WTC11 (cell line): ENCODE data around the gene CHTOP. TPM values are rescaled to one million over a fixed set of nuclear protein-coding genes. Genes with fewer than 3 reads are reported as not detected.

Experiments used
- ATAC-seq: fragments of 200-7000 bp; cut with Tn5 transposase; 2 replicates; pipeline ENCODE4 v1.10.0; 2021; ENCODE audit warnings: mild to moderate bottlenecking, moderate library complexity
- CTCF ChIA-PET: fragments of 300-600 bp; sonication (Branson Sonifier 250); formaldehyde crosslinking; loops from one replicate; lab custom pipeline; 2021; ENCODE audit warnings: antibody characterized with exemption; lab: Charles Lee
- POLR2A ChIA-PET: fragments of 350-600 bp; sonication (Branson Sonifier 250); formaldehyde crosslinking; loops from one replicate; lab custom pipeline; 2021; ENCODE audit warnings: antibody characterized with exemption; lab: Charles Lee
- DNase-seq: peaks from one replicate; pipeline ENCODE4 v3.0.0; 2021; ENCODE audit warnings: low spot score
- H3K27ac Mint-ChIP-seq: 2 replicates; pipeline ENCODE4 v1.8.0; 2021; ENCODE audit warnings: mixed read lengths
- H3K27me3 Mint-ChIP-seq: 2 replicates; pipeline ENCODE4 v1.8.0; 2021; ENCODE audit warnings: low read depth, mild to moderate bottlenecking, moderate library complexity, mixed read lengths
- H3K36me3 Mint-ChIP-seq: 2 replicates; pipeline ENCODE4 v1.8.0; 2021; ENCODE audit warnings: mixed read lengths
- H3K4me1 Mint-ChIP-seq: 2 replicates; pipeline ENCODE4 v1.8.0; 2022; ENCODE audit warnings: mixed read lengths
- H3K4me3 Mint-ChIP-seq: 2 replicates; pipeline ENCODE4 v1.8.0; 2021; ENCODE audit warnings: mild to moderate bottlenecking, moderate library complexity, mixed read lengths
- H3K9me3 Mint-ChIP-seq: 2 replicates; pipeline ENCODE4 v1.8.0; 2021; ENCODE audit warnings: mixed read lengths
- CBFB ChIP-seq: sonication (generic); formaldehyde crosslinking; IDR thresholded peaks from 2 replicates; pipeline ENCODE4 v1.8.1; 2022; ENCODE audit warnings: mild to moderate bottlenecking, low read depth, missing genetic modification reagents
- IRF2 ChIP-seq: sonication (generic); formaldehyde crosslinking; IDR thresholded peaks from 2 replicates; pipeline ENCODE4 v1.8.0; 2022; ENCODE audit warnings: low read depth, missing genetic modification reagents, borderline replicate concordance
- NFATC4 ChIP-seq: fragments of 250-450 bp; sonication (Bioruptor Pico); IDR thresholded peaks from 2 replicates; pipeline ENCODE4 v1.9.0; 2021; ENCODE audit warnings: mild to moderate bottlenecking
- NFE2L1 ChIP-seq: sonication (generic); formaldehyde crosslinking; IDR thresholded peaks from 2 replicates; pipeline ENCODE4 v1.8.1; 2023; ENCODE audit warnings: missing genetic modification reagents
- NFYB ChIP-seq: sonication (generic); formaldehyde crosslinking; conservative IDR thresholded peaks from 2 replicates; pipeline ENCODE4 v1.8.0; 2022; ENCODE audit warnings: low read depth, missing genetic modification reagents
- NR1H2 ChIP-seq: sonication (generic); formaldehyde crosslinking; IDR thresholded peaks from 2 replicates; pipeline ENCODE4 v1.9.0; 2021; ENCODE audit warnings: mild to moderate bottlenecking, moderate library complexity, missing genetic modification reagents
- NR3C1 ChIP-seq: sonication (generic); formaldehyde crosslinking; conservative IDR thresholded peaks from 2 replicates; pipeline ENCODE4 v1.8.1; 2023; ENCODE audit warnings: low read depth, mild to moderate bottlenecking, missing genetic modification reagents
- RELA ChIP-seq: sonication (generic); formaldehyde crosslinking; IDR thresholded peaks from 2 replicates; pipeline ENCODE4 v1.8.1; 2022; ENCODE audit warnings: missing genetic modification reagents, mild to moderate bottlenecking, borderline replicate concordance
- SMAD3 ChIP-seq: sonication (generic); formaldehyde crosslinking; IDR thresholded peaks from 2 replicates; pipeline ENCODE4 v1.8.0; 2022; ENCODE audit warnings: missing genetic modification reagents, mild to moderate bottlenecking, borderline replicate concordance
- SP1 ChIP-seq: sonication (generic); formaldehyde crosslinking; conservative IDR thresholded peaks from 2 replicates; pipeline ENCODE4 v1.8.1; 2022; ENCODE audit warnings: missing genetic modification reagents
- ZNF121 ChIP-seq: sonication (generic); formaldehyde crosslinking; IDR thresholded peaks from 2 replicates; pipeline ENCODE4 v1.8.0; 2023; ENCODE audit warnings: missing genetic modification reagents
- ZNF416 ChIP-seq: fragments of 250-450 bp; sonication (Bioruptor Pico); IDR thresholded peaks from 2 replicates; pipeline ENCODE4 v1.9.0; 2021; ENCODE audit warnings: mild to moderate bottlenecking, inconsistent platforms
- total RNA-seq: library from RNA; stranded (reverse); gene quantifications from 3 replicates; pipeline ENCODE4 v1.2.3, GENCODE V29; 2021
- TF ChIP-seq, protein P1 (sequence below): fragments of 250-450 bp; sonication (Bioruptor Pico); IDR thresholded peaks from 2 replicates; pipeline ENCODE4 v1.9.0; 2021; ENCODE audit warnings: mild to moderate bottlenecking
- TF ChIP-seq, protein P2 (sequence below): sonication (generic); formaldehyde crosslinking; IDR thresholded peaks from 2 replicates; pipeline ENCODE4 v1.8.0; 2023; ENCODE audit warnings: mild to moderate bottlenecking, missing genetic modification reagents
- TF ChIP-seq, protein P3 (sequence below): fragments of 250-450 bp; sonication (Bioruptor Pico); conservative IDR thresholded peaks from 2 replicates; pipeline ENCODE4 v1.9.0; 2021; ENCODE audit warnings: mild to moderate bottlenecking
- TF ChIP-seq, protein P4 (sequence below): sonication (generic); formaldehyde crosslinking; IDR thresholded peaks from 2 replicates; pipeline ENCODE4 v1.8.1; 2022; ENCODE audit warnings: mild to moderate bottlenecking, missing genetic modification reagents, moderate library complexity, borderline replicate concordance
- TF ChIP-seq, protein P5 (sequence below): sonication (generic); formaldehyde crosslinking; IDR thresholded peaks from 2 replicates; pipeline ENCODE4 v1.8.1; 2022; ENCODE audit warnings: low read depth, mild to moderate bottlenecking, moderate library complexity, missing genetic modification reagents, borderline replicate concordance
- TF ChIP-seq, protein P6 (sequence below): sonication (generic); formaldehyde crosslinking; IDR thresholded peaks from 2 replicates; pipeline ENCODE4 v1.8.1; 2023; ENCODE audit warnings: mild to moderate bottlenecking, missing genetic modification reagents, moderate library complexity
- TF ChIP-seq, protein P7 (sequence below): sonication (generic); formaldehyde crosslinking; IDR thresholded peaks from 2 replicates; pipeline ENCODE4 v1.8.0; 2022; ENCODE audit warnings: mild to moderate bottlenecking, missing genetic modification reagents
- TF ChIP-seq, protein P8 (sequence below): sonication (generic); formaldehyde crosslinking; IDR thresholded peaks from 2 replicates; pipeline ENCODE4 v1.8.1; 2023; ENCODE audit warnings: mild to moderate bottlenecking, missing genetic modification reagents

CHTOP gene
- total RNA-seq, 1 experiment from 2014 or later, result 101 TPM

DNA sequence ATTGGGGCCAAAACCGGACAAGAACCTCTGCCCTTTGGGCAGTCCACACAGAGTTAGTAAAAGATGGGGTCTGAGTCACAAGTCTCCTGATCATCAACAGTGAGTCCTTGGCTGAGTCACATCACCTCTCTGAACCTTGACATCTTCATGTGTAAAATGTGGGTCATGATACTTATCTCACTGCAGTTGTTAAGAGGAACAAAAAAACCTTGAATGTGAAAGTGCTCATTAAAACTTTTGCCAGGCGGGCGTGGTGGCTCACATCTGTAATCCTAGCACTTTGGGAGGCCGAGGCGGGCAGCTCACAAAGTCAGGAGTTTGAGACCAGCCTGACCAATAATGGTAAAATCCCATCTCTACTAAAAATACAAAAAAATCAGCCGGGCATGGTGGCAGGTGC is 36.7 kb upstream of the CHTOP start:
- no peaks in the 10 kb centered on the region for H3K9me3 Mint-ChIP-seq

More for the DNA sequence above, 36.7 kb upstream of the CHTOP start:
- H3K27me3 Mint-ChIP-seq, result no peaks in the 10 kb centered on the region
- ATAC-seq (no peak), DNase-seq (no peak)
- ChIA-PET CTCF (interaction anchor here (2.2 to 2.7 kb wide), 2 partner anchors 25 to 30 kb away, joined by 9 to 39 read pairs; partner anchors contain the start of gene S100A13), POLR2A (no interaction called here)
- peaks cover 33% of the 10 kb centered on the region for H3K4me1 Mint-ChIP-seq
- TF ChIP-seq RELA (CRISPR knock-in tag) (no peak), NFE2L1 (CRISPR knock-in tag) (no peak), ZNF416 (no peak), NR3C1 (CRISPR knock-in tag) (no peak), NR1H2 (CRISPR knock-in tag) (no peak), SP1 (CRISPR knock-in tag) (no peak), CBFB (CRISPR knock-in tag) (no peak), NFYB (CRISPR knock-in tag) (no peak), ZNF121 (CRISPR knock-in tag) (no peak), IRF2 (CRISPR knock-in tag) (no peak), NFATC4 (CRISPR knock-in tag) (no peak), SMAD3 (CRISPR knock-in tag) (no peak)
- TF ChIP-seq, protein P1, sequence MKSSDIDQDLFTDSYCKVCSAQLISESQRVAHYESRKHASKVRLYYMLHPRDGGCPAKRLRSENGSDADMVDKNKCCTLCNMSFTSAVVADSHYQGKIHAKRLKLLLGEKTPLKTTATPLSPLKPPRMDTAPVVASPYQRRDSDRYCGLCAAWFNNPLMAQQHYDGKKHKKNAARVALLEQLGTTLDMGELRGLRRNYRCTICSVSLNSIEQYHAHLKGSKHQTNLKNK, result no peak
- TF ChIP-seq, protein P2, sequence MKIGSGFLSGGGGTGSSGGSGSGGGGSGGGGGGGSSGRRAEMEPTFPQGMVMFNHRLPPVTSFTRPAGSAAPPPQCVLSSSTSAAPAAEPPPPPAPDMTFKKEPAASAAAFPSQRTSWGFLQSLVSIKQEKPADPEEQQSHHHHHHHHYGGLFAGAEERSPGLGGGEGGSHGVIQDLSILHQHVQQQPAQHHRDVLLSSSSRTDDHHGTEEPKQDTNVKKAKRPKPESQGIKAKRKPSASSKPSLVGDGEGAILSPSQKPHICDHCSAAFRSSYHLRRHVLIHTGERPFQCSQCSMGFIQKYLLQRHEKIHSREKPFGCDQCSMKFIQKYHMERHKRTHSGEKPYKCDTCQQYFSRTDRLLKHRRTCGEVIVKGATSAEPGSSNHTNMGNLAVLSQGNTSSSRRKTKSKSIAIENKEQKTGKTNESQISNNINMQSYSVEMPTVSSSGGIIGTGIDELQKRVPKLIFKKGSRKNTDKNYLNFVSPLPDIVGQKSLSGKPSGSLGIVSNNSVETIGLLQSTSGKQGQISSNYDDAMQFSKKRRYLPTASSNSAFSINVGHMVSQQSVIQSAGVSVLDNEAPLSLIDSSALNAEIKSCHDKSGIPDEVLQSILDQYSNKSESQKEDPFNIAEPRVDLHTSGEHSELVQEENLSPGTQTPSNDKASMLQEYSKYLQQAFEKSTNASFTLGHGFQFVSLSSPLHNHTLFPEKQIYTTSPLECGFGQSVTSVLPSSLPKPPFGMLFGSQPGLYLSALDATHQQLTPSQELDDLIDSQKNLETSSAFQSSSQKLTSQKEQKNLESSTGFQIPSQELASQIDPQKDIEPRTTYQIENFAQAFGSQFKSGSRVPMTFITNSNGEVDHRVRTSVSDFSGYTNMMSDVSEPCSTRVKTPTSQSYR (CRISPR knock-in tag), result no peak
- TF ChIP-seq, protein P3, sequence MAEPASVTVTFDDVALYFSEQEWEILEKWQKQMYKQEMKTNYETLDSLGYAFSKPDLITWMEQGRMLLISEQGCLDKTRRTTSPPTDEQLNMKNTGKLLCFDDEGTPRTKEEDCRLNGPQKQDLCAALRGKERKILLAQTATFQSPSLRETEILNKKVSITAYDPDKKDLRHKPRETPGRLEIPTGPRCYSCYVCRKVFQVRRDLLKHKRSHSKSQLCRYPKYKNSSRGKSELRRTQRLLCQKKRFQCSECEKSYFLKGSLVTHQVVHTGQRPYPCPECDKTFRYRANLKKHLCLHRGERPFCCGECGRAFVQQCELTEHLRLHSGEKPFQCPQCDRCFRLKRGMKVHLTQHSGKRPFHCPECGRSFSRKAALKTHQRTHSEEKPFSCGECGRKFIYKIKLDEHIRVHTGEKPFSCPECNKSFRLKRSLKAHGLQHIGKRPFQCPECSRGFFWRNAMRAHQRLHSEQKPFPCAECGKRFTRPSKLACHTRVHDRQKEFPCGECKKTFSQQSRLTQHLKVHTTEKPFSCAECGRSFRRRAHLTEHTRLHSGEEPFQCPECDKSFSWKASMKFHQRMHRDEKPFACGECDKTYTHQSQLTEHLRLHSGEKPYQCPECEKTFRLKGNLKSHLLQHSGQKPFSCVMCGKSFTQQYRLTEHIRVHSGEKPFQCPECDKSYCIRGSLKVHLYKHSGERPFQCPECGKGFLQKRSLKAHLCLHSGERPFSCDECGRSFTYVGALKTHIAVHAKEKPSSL (CRISPR knock-in tag), result no peak
- TF ChIP-seq, protein P4, sequence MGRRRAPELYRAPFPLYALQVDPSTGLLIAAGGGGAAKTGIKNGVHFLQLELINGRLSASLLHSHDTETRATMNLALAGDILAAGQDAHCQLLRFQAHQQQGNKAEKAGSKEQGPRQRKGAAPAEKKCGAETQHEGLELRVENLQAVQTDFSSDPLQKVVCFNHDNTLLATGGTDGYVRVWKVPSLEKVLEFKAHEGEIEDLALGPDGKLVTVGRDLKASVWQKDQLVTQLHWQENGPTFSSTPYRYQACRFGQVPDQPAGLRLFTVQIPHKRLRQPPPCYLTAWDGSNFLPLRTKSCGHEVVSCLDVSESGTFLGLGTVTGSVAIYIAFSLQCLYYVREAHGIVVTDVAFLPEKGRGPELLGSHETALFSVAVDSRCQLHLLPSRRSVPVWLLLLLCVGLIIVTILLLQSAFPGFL, result no peak
- TF ChIP-seq, protein P5, sequence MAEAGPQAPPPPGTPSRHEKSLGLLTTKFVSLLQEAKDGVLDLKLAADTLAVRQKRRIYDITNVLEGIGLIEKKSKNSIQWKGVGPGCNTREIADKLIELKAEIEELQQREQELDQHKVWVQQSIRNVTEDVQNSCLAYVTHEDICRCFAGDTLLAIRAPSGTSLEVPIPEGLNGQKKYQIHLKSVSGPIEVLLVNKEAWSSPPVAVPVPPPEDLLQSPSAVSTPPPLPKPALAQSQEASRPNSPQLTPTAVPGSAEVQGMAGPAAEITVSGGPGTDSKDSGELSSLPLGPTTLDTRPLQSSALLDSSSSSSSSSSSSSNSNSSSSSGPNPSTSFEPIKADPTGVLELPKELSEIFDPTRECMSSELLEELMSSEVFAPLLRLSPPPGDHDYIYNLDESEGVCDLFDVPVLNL, result no peak
- TF ChIP-seq, protein P6, sequence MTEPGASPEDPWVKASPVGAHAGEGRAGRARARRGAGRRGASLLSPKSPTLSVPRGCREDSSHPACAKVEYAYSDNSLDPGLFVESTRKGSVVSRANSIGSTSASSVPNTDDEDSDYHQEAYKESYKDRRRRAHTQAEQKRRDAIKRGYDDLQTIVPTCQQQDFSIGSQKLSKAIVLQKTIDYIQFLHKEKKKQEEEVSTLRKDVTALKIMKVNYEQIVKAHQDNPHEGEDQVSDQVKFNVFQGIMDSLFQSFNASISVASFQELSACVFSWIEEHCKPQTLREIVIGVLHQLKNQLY (CRISPR knock-in tag), result no peak
- TF ChIP-seq, protein P7, sequence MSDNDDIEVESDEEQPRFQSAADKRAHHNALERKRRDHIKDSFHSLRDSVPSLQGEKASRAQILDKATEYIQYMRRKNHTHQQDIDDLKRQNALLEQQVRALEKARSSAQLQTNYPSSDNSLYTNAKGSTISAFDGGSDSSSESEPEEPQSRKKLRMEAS (CRISPR knock-in tag), result no peak
- TF ChIP-seq, protein P8, sequence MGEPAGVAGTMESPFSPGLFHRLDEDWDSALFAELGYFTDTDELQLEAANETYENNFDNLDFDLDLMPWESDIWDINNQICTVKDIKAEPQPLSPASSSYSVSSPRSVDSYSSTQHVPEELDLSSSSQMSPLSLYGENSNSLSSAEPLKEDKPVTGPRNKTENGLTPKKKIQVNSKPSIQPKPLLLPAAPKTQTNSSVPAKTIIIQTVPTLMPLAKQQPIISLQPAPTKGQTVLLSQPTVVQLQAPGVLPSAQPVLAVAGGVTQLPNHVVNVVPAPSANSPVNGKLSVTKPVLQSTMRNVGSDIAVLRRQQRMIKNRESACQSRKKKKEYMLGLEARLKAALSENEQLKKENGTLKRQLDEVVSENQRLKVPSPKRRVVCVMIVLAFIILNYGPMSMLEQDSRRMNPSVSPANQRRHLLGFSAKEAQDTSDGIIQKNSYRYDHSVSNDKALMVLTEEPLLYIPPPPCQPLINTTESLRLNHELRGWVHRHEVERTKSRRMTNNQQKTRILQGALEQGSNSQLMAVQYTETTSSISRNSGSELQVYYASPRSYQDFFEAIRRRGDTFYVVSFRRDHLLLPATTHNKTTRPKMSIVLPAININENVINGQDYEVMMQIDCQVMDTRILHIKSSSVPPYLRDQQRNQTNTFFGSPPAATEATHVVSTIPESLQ (CRISPR knock-in tag), result no peak
- H3K4me3 Mint-ChIP-seq, result no peak overlapping the region
- no peaks in the 10 kb centered on the region; the same call in 1 of the 2 replicates for H3K36me3 Mint-ChIP-seq
- no peak overlapping the region for H3K27ac Mint-ChIP-seq
